Tibial nerve (tissue), 4 donors: Measurements from ENCODE around the gene NKX2-1. TPM values are rescaled to one million over a fixed set of nuclear protein-coding genes. Genes with fewer than 3 reads are reported as not detected.

Experiments
- DNase-seq, 2 donors: peaks; one replicate each; pipeline ENCODE4 v3.0.0-alpha.2; 2019; ENCODE audit warnings: low spot score in 2 of 2
- H3K27ac ChIP-seq, 4 donors: fragments of 200-600 bp; sonication (generic) in 3 of 4; one replicate each; pipeline ENCODE4 v1.5.1; 2017 to 2019; ENCODE audit warnings: mild to moderate bottlenecking in 1 of 4
- H3K27me3 ChIP-seq, 2 donors: fragments of 200-600 bp; sonication (generic) in 1 of 2; one replicate each; pipeline versions ENCODE4 v1.5.1 to v1.6.0; 2017 to 2019
- H3K36me3 ChIP-seq, 3 donors: fragments of 200-600 bp; sonication (generic); one replicate each; pipeline ENCODE4 v1.5.1; 2018 to 2019
- H3K4me1 ChIP-seq, 4 donors: fragments of 200-600 bp; sonication (generic) in 3 of 4; one replicate each; pipeline ENCODE4 v1.5.1; 2017 to 2019
- H3K4me3 ChIP-seq, 4 donors: fragments of 200-600 bp; sonication (generic) in 3 of 4; one replicate each; pipeline ENCODE4 v1.5.1; 2017 to 2019; ENCODE audit warnings: mild to moderate bottlenecking in 1 of 4, moderate library complexity in 1 of 4
- H3K9me3 ChIP-seq, 4 donors: fragments of 200-600 bp; sonication (generic) in 3 of 4; one replicate each; pipeline ENCODE4 v1.5.1; 2017 to 2019
- EP300 ChIP-seq, 2 donors: sonication (generic); formaldehyde crosslinking; IDR thresholded peaks; one replicate each; pipeline ENCODE4 v1.6.1; 2017; ENCODE audit warnings: antibody characterized with exemption in 2 of 2, mild to moderate bottlenecking in 1 of 2
- POLR2A ChIP-seq, 2 donors: fragments of 450-650 bp; IDR thresholded peaks; one replicate each; pipeline ENCODE4 v1.6.1; 2017; ENCODE audit warnings: antibody characterized with exemption in 2 of 2, mild to moderate bottlenecking in 2 of 2, moderate library complexity in 2 of 2
- WGBS, 2 donors: methylation state at CpG; one replicate each; pipeline ENCODE4 v1.1.5; 2018; 5-methylcytosine and 5-hydroxymethylcytosine counted together
- total RNA-seq, 4 donors: library from RNA; depleted of rRNA; stranded (reverse); fragments of >200 nt; gene quantifications; one replicate each; pipeline ENCODE4 v1.1.0, GENCODE V29; 2016
- TF ChIP-seq, protein P1 (sequence below), 5 experiments: fragments of 200-600 bp in 3 of 5; fragments of 450-650 bp in 2 of 5; sonication (generic) in 3 of 5; IDR thresholded peaks; one replicate each; pipeline ENCODE4 v1.5.1; 2016 to 2019; ENCODE audit warnings: antibody characterized with exemption in 5 of 5, mild to moderate bottlenecking in 3 of 5, moderate library complexity in 2 of 5

NKX2-1 gene
- total RNA-seq, 4 donors from 2014 or later = not detected

DNA sequence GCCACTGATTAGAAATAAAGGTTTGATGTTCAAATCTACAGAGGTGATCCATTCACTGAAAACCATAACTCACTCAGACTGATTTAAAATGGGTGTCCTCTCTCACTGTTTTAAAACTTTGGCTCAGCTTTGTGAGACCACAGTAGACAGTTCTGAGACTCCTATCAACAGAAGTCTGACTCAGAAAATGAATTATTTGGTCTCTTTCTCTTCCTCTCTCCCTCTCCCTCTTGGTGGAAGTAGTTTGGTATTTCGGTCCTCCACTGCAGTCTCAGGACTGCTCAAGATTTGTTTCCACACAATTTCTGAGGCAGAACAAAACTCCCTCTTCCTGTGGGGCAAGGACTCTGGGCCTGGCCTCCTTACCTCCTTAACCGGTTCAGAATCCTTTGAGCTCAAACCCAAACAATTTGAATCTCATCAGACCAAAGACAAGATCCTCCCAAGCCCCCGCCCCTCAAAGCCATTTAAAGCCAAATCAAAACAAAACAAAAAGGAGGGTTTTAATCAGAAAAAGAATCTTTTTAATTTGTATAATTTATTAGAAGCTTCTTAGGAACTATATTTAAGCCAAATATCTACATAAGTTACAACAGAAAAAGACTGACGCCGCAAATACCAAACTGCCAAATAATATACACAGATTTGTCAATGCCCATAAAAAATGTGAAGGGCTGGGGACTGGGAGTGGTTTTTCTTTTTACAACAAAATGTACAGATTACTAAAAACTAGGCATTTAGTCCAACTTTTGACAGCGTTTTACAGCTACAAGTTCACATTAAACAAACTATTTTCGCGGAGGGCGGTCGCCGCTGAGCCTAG lies 3.9 kb downstream of the NKX2-1 start:
- WGBS, 2 donors = 13 to 15% methylated on average over 11 of the region's 11 CpGs
- H3K27me3 ChIP-seq = peaks cover 0 to 97% of the 10 kb centered on the region in 2 donors
- no peaks in the 10 kb centered on the region for H3K9me3 ChIP-seq
- no peak overlapping the region for H3K4me3 ChIP-seq
- TF ChIP-seq EP300 (IDR thresholded peaks at IDR 0.05) (no peak), POLR2A (IDR thresholded peaks at IDR 0.05) (no peak)
- TF ChIP-seq, protein P1, sequence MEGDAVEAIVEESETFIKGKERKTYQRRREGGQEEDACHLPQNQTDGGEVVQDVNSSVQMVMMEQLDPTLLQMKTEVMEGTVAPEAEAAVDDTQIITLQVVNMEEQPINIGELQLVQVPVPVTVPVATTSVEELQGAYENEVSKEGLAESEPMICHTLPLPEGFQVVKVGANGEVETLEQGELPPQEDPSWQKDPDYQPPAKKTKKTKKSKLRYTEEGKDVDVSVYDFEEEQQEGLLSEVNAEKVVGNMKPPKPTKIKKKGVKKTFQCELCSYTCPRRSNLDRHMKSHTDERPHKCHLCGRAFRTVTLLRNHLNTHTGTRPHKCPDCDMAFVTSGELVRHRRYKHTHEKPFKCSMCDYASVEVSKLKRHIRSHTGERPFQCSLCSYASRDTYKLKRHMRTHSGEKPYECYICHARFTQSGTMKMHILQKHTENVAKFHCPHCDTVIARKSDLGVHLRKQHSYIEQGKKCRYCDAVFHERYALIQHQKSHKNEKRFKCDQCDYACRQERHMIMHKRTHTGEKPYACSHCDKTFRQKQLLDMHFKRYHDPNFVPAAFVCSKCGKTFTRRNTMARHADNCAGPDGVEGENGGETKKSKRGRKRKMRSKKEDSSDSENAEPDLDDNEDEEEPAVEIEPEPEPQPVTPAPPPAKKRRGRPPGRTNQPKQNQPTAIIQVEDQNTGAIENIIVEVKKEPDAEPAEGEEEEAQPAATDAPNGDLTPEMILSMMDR (IDR thresholded peaks at IDR 0.05) = no peak
- no peaks in the 10 kb centered on the region for H3K36me3 ChIP-seq
- DNase-seq = no peak
- peaks cover 0 to 57% (median 27%) of the 10 kb centered on the region in 4 donors for H3K4me1 ChIP-seq
- H3K27ac ChIP-seq = no peak overlapping the region

DNA sequence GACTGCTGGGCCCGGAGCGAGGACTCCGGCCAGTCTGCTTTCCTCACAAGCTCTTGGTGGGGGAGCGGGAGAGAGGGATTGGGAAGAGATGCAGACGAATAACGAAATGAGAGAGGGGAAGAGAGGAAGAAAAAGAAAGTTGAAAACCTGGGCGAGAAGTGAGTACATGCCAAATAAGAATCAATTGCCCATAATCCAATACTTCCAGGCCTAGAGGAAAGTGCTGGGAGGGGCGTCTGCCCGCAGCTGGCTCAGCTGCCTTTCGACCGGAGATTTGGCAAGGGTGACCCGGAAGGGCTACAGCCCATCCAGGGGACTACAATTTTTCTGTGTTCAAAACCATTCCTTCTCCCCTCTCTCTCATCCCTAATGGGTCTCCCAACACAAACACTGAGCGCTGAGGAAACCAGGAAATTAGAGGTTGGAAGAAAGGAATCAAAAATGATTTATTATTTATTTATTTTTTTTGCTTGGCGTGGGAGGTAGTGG lies 4.9 kb downstream of the NKX2-1 start:
- Histone ChIP-seq H3K36me3 (no peaks in the 10 kb centered on the region), H3K27me3 (peaks cover 0 to 97% of the 10 kb centered on the region in 2 donors), H3K9me3 (no peaks in the 10 kb centered on the region), H3K4me3 (no peak overlapping the region), H3K4me1 (peaks cover 0 to 47% (median 19%) of the 10 kb centered on the region in 4 donors), H3K27ac (no peak overlapping the region)
- TF ChIP-seq EP300 (IDR thresholded peaks at IDR 0.05) = no peak
- TF ChIP-seq POLR2A (IDR thresholded peaks at IDR 0.05) = no peak
- TF ChIP-seq, protein P1 (IDR thresholded peaks at IDR 0.05) = no peak
- no peak for DNase-seq
- WGBS, 2 donors = 8 to 11% methylated on average over 14 of the region's 14 CpGs

DNA sequence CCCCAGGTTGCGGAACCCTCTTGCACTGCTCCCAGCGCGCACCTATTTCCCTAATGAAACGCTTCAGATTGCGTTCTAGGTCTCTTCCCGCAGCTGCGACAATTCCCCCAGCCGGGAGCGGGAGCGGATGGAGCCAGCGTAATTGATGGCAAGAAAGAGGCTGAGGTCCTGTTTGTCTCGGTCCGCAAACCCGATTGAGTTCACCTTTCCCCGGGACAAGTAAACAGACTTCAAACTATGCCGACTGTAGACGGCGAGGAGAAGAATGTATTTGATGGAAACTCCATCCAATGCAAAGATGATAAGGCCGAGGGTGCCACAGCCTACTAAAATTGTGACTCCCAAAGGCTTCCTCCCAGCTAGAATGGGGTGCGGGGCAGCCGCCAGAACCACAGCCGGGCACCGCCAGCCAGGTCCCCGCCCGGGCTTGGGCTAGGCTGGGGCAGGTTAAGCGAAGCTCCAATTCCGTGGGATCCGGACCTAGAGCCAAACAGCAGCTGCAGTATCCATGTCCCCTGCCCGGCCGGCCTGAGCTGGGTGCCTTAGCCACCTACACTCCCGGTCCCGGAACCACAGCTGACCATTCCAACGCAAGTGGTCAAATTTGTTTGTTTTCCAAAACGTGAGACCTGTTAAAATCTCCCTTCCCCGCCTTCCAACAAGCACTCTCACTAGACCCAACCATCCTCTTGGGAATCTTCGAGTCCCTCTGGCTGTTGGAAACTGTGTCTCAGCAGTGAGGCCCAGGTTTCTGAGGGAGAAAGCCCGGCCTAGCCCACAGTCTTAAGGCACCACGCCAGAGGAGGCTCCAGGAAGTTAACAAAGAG lies 5.5 kb downstream of the NKX2-1 start:
- no peaks in the 10 kb centered on the region for H3K9me3 ChIP-seq
- H3K27me3 ChIP-seq = peaks cover 0 to 97% of the 10 kb centered on the region in 2 donors
- H3K27ac ChIP-seq = no peak overlapping the region
- WGBS, 2 donors = 1 to 6% methylated on average over 32 to 35 of the region's 38 CpGs
- H3K4me1 ChIP-seq = peaks cover 0 to 41% (median 13%) of the 10 kb centered on the region in 4 donors
- TF ChIP-seq POLR2A (IDR thresholded peaks at IDR 0.05) = no peak
- TF ChIP-seq, protein P1 (IDR thresholded peaks at IDR 0.05) = no peak
- H3K4me3 ChIP-seq = no peak overlapping the region
- DNase-seq = no peak
- H3K36me3 ChIP-seq = no peaks in the 10 kb centered on the region

DNA sequence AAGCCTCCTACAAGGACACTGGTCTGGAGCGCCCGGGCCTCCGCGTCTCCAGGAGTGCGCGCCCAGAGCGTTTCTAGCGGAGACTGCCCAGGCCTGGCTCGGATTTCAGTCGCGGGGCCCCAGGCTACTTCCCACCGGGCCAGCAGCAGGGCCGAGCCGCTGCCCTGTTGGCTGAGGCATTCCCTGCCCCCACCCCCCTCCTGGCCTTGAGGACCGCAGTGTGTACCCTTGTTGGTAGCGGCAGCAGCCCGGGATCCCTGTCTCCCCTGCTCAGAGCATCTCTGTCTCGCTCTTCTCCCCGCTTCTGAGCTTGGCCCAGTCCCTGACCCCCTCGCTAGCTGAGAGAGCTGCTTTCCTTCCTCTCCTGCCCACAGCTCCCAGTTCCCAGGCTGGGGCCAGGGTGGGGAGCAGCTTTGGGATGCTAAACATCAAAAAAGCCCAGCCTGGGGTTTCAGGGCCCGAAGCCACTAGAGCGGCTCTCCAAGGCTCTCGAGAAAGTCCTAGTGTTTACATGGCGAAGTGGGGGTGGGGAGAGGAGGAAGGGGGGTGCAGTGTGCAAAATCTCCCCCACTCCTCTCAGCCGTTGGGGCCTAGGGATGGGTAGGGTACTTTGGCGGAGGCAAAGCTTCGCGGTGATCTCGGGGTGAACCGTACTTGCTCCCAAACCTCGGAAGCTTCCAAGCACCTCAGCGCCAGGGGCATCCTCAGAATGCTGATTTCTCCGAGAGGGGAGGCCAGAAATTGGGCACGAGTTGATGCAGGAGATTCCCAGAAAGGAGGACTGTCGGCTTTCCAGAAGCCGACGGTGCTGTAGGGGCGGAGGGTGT lies 6.4 kb downstream of the NKX2-1 start:
- 1 to 5% methylated on average over 29 of the region's 38 CpGs for WGBS, 2 donors
- peaks cover 0 to 36% (median 4%) of the 10 kb centered on the region in 4 donors for H3K4me1 ChIP-seq
- no peak for DNase-seq
- no peak overlapping the region for H3K27ac ChIP-seq
- peaks cover 0 to 97% of the 10 kb centered on the region in 2 donors for H3K27me3 ChIP-seq
- H3K9me3 ChIP-seq = no peaks in the 10 kb centered on the region
- TF ChIP-seq, protein P1 (IDR thresholded peaks at IDR 0.05) = no peak
- TF ChIP-seq POLR2A (IDR thresholded peaks at IDR 0.05) (no peak), EP300 (IDR thresholded peaks at IDR 0.05) (no peak)
- H3K4me3 ChIP-seq = no peak overlapping the region
- no peaks in the 10 kb centered on the region for H3K36me3 ChIP-seq
